IPS-20b (cell line): ENCODE results near the gene BNC2.

Experiments used
- H3K27ac ChIP-seq: one replicate; pipeline ENCODE4 v1.5.1; 2013; ENCODE audit warnings: low read length
- H3K27me3 ChIP-seq: 2 replicates; pipeline ENCODE4 v1.6.1; 2013; ENCODE audit warnings: mild to moderate bottlenecking, low read length, inconsistent platforms; ENCODE audit not compliant: insufficient read depth
- H3K36me3 ChIP-seq: 2 replicates; pipeline ENCODE4 v1.6.1; 2013; ENCODE audit warnings: low read depth, mild to moderate bottlenecking, inconsistent platforms, low read length, moderate library complexity; ENCODE audit not compliant: insufficient read depth
- H3K4me1 ChIP-seq: 2 replicates; pipeline ENCODE4 v1.6.1; 2013; ENCODE audit warnings: mild to moderate bottlenecking, control low read depth, inconsistent platforms, low read length, moderate library complexity; ENCODE audit not compliant: insufficient read depth
- H3K4me3 ChIP-seq: 2 replicates; pipeline ENCODE4 v1.5.1; 2013; ENCODE audit warnings: mild to moderate bottlenecking, low read length, inconsistent platforms
- H3K9ac ChIP-seq: 2 replicates; pipeline ENCODE4 v1.6.1; 2013; ENCODE audit warnings: low read depth, mild to moderate bottlenecking, inconsistent platforms, low read length, moderate library complexity
- H3K9me3 ChIP-seq: 2 replicates; pipeline ENCODE4 v1.6.1; 2013; ENCODE audit warnings: mild to moderate bottlenecking, low read depth, low read length, inconsistent platforms; ENCODE audit not compliant: insufficient read depth

The BNC2 gene

GRCh38 chr9:16386827-16387077, 483.7 kb downstream of the BNC2 start:
- H3K36me3 ChIP-seq = no peaks in the 10 kb centered on the region
- H3K27ac ChIP-seq = no peak overlapping the region
- no peaks in the 10 kb centered on the region for H3K27me3 ChIP-seq
- peaks cover 4% of the 10 kb centered on the region for H3K9me3 ChIP-seq
- H3K4me1 ChIP-seq = no peaks in the 10 kb centered on the region; the same call in 1 of the 2 replicates
- H3K9ac ChIP-seq = no peak overlapping the region
- no peak overlapping the region for H3K4me3 ChIP-seq

GRCh38 chr9:16386007-16386826, 484.3 kb downstream of the BNC2 start:
- H3K27ac ChIP-seq = no peak overlapping the region
- no peak overlapping the region for H3K9ac ChIP-seq
- H3K36me3 ChIP-seq = no peaks in the 10 kb centered on the region
- H3K27me3 ChIP-seq = no peaks in the 10 kb centered on the region
- no peak overlapping the region for H3K4me3 ChIP-seq
- H3K4me1 ChIP-seq = no peaks in the 10 kb centered on the region; the same call in 1 of the 2 replicates
- peaks cover 4% of the 10 kb centered on the region for H3K9me3 ChIP-seq

- Histone ChIP-seq H3K9ac (no peak overlapping the region), H3K27ac (no peak overlapping the region)
Observed at GRCh38 chr9:16385590-16385989, 484.9 kb downstream of the BNC2 start.

GRCh38 chr9:16384993-16385392, 485.5 kb downstream of the BNC2 start:
- Histone ChIP-seq H3K36me3 (no peaks in the 10 kb centered on the region), H3K4me3 (no peak overlapping the region), H3K27me3 (no peaks in the 10 kb centered on the region), H3K9me3 (peaks cover 4% of the 10 kb centered on the region), H3K9ac (no peak overlapping the region), H3K27ac (no peak overlapping the region), H3K4me1 (no peaks in the 10 kb centered on the region; the same call in 1 of the 2 replicates)

More at GRCh38 chr9:16385590-16385989, 484.9 kb downstream of the BNC2 start:
- Histone ChIP-seq H3K36me3 (no peaks in the 10 kb centered on the region), H3K27me3 (no peaks in the 10 kb centered on the region), H3K9me3 (peaks cover 4% of the 10 kb centered on the region), H3K4me1 (no peaks in the 10 kb centered on the region; the same call in 1 of the 2 replicates), H3K4me3 (no peak overlapping the region)

- no peak overlapping the region for H3K4me3 ChIP-seq
- no peak overlapping the region for H3K9ac ChIP-seq
- H3K9me3 ChIP-seq = no peaks in the 10 kb centered on the region
- no peaks in the 10 kb centered on the region for H3K36me3 ChIP-seq
- no peaks in the 10 kb centered on the region for H3K4me1 ChIP-seq
- H3K27ac ChIP-seq = no peak overlapping the region
- no peaks in the 10 kb centered on the region for H3K27me3 ChIP-seq
Observed at GRCh38 chr9:16377311-16377710, 493.2 kb downstream of the BNC2 start.

- Histone ChIP-seq H3K9me3 (no peaks in the 10 kb centered on the region), H3K4me1 (no peaks in the 10 kb centered on the region), H3K36me3 (no peaks in the 10 kb centered on the region), H3K27me3 (no peaks in the 10 kb centered on the region), H3K4me3 (no peak overlapping the region), H3K27ac (no peak overlapping the region), H3K9ac (no peak overlapping the region)
Observed at GRCh38 chr9:16371306-16371705, 499.2 kb downstream of the BNC2 start.

GRCh38 chr9:16370647-16371046, 499.8 kb downstream of the BNC2 start:
- no peak overlapping the region for H3K9ac ChIP-seq
- no peaks in the 10 kb centered on the region for H3K27me3 ChIP-seq
- H3K9me3 ChIP-seq = no peaks in the 10 kb centered on the region
- H3K4me1 ChIP-seq = no peaks in the 10 kb centered on the region
- H3K27ac ChIP-seq = no peak overlapping the region
- H3K4me3 ChIP-seq = no peak overlapping the region
- no peaks in the 10 kb centered on the region for H3K36me3 ChIP-seq

GRCh38 chr9:16369427-16369826, 501.0 kb downstream of the BNC2 start:
- Histone ChIP-seq H3K27ac (no peak overlapping the region), H3K4me1 (no peaks in the 10 kb centered on the region), H3K36me3 (no peaks in the 10 kb centered on the region), H3K9me3 (no peaks in the 10 kb centered on the region), H3K4me3 (no peak overlapping the region), H3K9ac (no peak overlapping the region), H3K27me3 (no peaks in the 10 kb centered on the region)

GRCh38 chr9:16368237-16369087, 502.0 kb downstream of the BNC2 start:
- Histone ChIP-seq H3K4me3 (no peak overlapping the region), H3K9me3 (no peaks in the 10 kb centered on the region), H3K27me3 (no peaks in the 10 kb centered on the region), H3K27ac (no peak overlapping the region), H3K9ac (no peak overlapping the region), H3K36me3 (no peaks in the 10 kb centered on the region), H3K4me1 (no peaks in the 10 kb centered on the region)

- no peak overlapping the region for H3K27ac ChIP-seq
- H3K9me3 ChIP-seq = no peaks in the 10 kb centered on the region
Observed at GRCh38 chr9:16367605-16368231, 502.8 kb downstream of the BNC2 start.

GRCh38 chr9:16364347-16364746, 506.1 kb downstream of the BNC2 start:
- Histone ChIP-seq H3K9ac (no peak overlapping the region), H3K36me3 (no peaks in the 10 kb centered on the region), H3K4me3 (no peak overlapping the region), H3K4me1 (peaks cover 5% of the 10 kb centered on the region; the same call in 1 of the 2 replicates), H3K27me3 (no peaks in the 10 kb centered on the region), H3K9me3 (no peaks in the 10 kb centered on the region), H3K27ac (no peak overlapping the region)

More at GRCh38 chr9:16367605-16368231, 502.8 kb downstream of the BNC2 start:
- Histone ChIP-seq H3K4me1 (no peaks in the 10 kb centered on the region), H3K4me3 (no peak overlapping the region), H3K27me3 (no peaks in the 10 kb centered on the region), H3K9ac (no peak overlapping the region), H3K36me3 (no peaks in the 10 kb centered on the region)
